HFF-Myc (cell line): ENCODE data around the gene CCDC174.

Experiments
- DNase-seq: peaks from one replicate; pipeline ENCODE4 v3.0.0-alpha.2; 2011; ENCODE audit warnings: low read depth; ENCODE audit errors: extremely low read depth
- H3K4me3 ChIP-seq: replicated peaks from 2 replicates; pipeline ENCODE4 v1.5.1; 2011; ENCODE audit warnings: low read depth, mild to moderate bottlenecking, control low read depth, low read length
- TF ChIP-seq, protein P1 (sequence below): IDR thresholded peaks from 2 replicates; pipeline ENCODE4 v1.5.1; 2012; ENCODE audit warnings: mild to moderate bottlenecking, low read depth, low read length, control low read depth; ENCODE audit errors: missing control alignments

CCDC174 gene

DNA sequence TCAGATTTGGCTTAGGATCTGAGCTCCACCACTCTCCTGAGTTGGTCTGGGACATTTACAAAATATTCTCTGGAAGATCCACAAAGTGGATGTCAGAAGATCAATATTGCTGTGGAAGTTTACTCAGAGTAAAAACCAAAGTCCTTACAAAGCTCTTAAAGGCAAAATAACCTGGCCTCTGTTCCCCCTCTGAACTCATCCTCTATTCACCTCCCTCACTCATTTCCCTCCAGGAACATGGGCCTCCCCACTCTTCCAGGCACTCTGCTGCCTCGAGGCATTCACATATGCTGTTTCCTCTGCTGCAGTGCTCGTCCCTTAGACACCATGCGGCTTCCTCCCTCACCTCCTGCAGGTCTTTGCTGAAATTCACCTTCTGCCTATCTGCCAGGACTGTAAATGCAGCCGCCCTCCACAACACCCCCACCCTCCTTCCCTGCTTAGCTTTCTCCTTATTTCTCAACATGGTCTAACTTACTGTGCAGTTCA, 19.1 kb upstream of the CCDC174 start:
- TF ChIP-seq, protein P1, sequence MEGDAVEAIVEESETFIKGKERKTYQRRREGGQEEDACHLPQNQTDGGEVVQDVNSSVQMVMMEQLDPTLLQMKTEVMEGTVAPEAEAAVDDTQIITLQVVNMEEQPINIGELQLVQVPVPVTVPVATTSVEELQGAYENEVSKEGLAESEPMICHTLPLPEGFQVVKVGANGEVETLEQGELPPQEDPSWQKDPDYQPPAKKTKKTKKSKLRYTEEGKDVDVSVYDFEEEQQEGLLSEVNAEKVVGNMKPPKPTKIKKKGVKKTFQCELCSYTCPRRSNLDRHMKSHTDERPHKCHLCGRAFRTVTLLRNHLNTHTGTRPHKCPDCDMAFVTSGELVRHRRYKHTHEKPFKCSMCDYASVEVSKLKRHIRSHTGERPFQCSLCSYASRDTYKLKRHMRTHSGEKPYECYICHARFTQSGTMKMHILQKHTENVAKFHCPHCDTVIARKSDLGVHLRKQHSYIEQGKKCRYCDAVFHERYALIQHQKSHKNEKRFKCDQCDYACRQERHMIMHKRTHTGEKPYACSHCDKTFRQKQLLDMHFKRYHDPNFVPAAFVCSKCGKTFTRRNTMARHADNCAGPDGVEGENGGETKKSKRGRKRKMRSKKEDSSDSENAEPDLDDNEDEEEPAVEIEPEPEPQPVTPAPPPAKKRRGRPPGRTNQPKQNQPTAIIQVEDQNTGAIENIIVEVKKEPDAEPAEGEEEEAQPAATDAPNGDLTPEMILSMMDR: no peak
- no peak overlapping the region for H3K4me3 ChIP-seq
- no peak for DNase-seq

DNA sequence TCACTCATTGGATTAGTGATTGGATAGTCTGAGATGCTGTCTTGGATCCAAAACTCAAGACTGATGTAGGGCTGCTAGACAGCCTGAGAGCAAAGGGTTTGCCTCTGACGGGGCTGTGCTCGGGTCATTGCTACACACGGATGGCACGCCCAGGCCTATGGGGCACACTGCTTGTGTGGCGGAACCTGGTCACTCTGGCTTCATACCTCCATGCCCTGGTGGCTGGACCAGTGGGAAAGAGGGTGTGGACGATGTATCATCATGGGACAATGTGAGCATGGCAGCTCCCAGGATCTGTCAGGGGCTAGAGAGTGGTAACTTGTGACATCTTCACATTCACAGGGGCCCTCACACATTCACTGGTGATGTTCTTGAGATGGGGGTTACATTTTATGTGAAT, 18.1 kb upstream of the CCDC174 start:
- TF ChIP-seq, protein P1: no peak
- no peak for DNase-seq
- no peak overlapping the region for H3K4me3 ChIP-seq

DNA sequence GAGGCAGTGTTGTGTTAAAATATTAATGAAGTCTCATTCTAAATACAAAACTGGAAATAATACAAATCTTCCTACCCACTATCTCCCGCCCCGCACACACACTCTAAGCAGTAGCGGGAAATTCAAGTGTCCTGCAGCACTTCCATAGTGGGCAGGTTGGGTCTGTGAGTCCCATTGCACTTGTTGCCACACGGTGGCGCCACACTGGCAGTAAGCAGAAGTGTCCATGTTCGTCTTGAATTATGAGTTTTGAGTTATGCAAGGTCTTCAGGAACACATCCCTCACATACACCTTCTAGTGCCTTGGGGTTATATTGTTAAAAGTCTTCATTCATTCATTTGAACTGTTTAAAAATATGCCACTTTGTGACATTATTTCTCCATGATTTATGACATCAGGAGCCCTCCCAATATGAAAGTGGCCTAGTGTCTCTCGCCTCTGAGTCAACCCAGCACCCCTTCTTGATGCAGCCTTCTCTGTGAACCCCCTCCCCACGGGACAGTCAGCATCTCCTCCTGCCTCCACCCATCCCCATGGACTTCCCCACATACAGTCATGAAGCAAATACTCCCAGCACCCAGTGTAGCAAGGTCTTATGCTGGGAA, 17.6 kb upstream of the CCDC174 start:
- H3K4me3 ChIP-seq: no peak overlapping the region
- TF ChIP-seq, protein P1: peak; percentile 79
- DNase-seq: peak; percentile 12

DNA sequence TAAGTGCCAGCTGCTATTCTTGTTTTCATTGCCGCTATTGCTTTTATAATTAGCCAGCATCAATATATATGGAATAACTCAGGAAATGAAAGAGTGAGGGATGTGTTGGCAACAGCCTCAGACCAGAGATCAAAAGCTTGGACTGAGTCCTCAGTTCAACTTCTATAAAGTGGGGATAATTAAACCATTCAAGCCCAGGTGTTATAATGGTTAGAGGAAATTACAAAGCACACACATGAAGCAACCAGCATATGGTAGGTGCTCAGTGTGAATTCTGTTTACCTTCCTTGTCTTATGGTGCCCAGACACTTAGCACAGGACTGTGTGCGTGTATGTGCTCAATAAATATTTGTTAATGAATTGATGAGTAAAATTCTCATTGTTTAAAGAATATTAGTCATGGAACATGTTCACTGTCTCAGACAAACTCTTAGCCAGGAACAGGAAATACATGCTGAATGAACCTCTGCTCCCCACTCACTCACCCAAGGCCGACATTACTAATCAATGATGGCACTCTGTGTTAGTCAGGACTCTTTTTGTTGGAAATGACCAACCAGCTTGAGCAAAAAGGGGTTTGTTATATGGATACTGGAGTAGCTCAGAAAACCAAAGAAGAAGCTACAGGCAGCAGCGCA, 16.7 kb upstream of the CCDC174 start:
- TF ChIP-seq, protein P1: no peak
- DNase-seq: no peak
- H3K4me3 ChIP-seq: no peak overlapping the region

DNA sequence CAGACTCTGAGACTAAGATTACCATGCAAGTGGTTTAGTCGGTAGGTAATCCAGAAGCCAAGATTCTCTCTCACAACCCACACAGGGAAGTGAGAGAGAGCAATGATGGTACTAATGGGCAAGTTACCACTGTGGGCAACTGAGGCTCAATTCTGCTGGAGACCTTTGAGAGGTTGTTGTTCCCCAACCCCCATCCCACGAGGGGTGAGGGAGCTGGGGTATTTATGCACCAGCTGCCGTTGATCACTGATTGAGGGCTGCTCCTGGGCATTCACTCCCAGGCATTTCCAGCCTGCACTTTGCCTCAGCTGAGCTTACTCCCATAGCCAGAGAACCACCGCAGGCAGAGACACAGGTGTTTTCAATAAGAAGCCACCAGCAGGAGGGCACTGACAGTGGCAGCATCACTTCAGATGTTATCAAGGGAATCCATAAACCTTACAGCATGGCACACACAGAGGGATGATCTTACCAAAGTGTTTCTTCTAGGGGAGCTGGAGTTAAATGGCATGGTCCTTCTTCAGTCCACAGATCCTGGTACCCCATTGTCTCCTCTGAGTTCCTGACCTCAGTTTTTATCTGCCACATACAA, 15.0 kb upstream of the CCDC174 start:
- DNase-seq: no peak
- TF ChIP-seq, protein P1: no peak
- no peak overlapping the region for H3K4me3 ChIP-seq

DNA sequence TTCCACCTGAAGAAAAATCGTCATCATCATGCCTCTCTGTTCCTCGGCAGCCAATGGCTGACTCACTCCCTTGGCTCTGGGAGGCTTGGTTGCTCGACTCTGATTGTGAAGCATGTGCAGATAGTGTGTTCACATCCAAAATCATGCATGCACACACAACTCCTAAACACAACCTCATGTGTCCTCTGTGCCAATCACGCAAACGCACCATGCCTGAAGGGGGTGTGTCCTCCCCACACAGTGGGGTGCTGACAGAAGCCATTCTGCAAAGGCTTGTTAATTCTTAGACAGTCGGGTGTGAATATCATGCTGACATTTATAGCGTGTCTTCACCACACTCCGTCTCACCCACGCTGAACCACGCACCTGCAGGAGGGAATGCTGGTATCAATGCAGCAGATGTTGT, 11.4 kb upstream of the CCDC174 start:
- no peak overlapping the region for H3K4me3 ChIP-seq
- DNase-seq: no peak
- TF ChIP-seq, protein P1: no peak
